ENCODE results near the gene ZNF423.

The ZNF423 gene

GRCh38 chr16:49593424-49594040 is 262.4 kb downstream of the ZNF423 start:
- ATAC-seq (ENCODE audit: insufficient read depth, low read depth) (peak; percentile 55; the same call in 2 of the 3 replicates), DNase-seq (peak; percentile 41)
- H3K79me2 ChIP-seq (ENCODE audit: insufficient read depth, low read length), result no peaks in the 10 kb centered on the region
- H3K36me3 ChIP-seq (ENCODE audit: insufficient read depth, low read length), result no peaks in the 10 kb centered on the region
- no peaks in the 10 kb centered on the region for H4K20me1 ChIP-seq (ENCODE audit: insufficient read depth, low read length)
- H3K27me3 ChIP-seq (ENCODE audit: insufficient read depth, low read length, poor library complexity), result no peaks in the 10 kb centered on the region
- H2AFZ ChIP-seq (ENCODE audit: low read depth, low read length), result no peak overlapping the region
- H3K4me2 ChIP-seq (ENCODE audit: insufficient read depth, low read length), result no peak overlapping the region
- H3K9me3 ChIP-seq (ENCODE audit: insufficient read depth, low read length, severe bottlenecking), result no peaks in the 10 kb centered on the region
- H3K4me3 ChIP-seq (ENCODE audit: low read depth in 1 of 2, low read length in 2 of 2), result no peak overlapping the region
- H3K27ac ChIP-seq (ENCODE audit: low read length), result peak overlapping the region; percentile 69
- TF ChIP-seq CTCF (IDR thresholded peaks at IDR 0.05; ENCODE audit: borderline replicate concordance, extremely low read depth, low read length, poor library complexity, severe bottlenecking) (peak; percentile 35), EZH2 (IDR thresholded peaks at IDR 0.05; ENCODE audit: borderline replicate concordance, low read depth, low read length, severe bottlenecking) (no peak)
- no peak overlapping the region for H3K9ac ChIP-seq (ENCODE audit: low read depth, low read length)
- peaks cover 35% of the 10 kb centered on the region for H3K4me1 ChIP-seq (ENCODE audit: insufficient read depth, low read length)

DNA sequence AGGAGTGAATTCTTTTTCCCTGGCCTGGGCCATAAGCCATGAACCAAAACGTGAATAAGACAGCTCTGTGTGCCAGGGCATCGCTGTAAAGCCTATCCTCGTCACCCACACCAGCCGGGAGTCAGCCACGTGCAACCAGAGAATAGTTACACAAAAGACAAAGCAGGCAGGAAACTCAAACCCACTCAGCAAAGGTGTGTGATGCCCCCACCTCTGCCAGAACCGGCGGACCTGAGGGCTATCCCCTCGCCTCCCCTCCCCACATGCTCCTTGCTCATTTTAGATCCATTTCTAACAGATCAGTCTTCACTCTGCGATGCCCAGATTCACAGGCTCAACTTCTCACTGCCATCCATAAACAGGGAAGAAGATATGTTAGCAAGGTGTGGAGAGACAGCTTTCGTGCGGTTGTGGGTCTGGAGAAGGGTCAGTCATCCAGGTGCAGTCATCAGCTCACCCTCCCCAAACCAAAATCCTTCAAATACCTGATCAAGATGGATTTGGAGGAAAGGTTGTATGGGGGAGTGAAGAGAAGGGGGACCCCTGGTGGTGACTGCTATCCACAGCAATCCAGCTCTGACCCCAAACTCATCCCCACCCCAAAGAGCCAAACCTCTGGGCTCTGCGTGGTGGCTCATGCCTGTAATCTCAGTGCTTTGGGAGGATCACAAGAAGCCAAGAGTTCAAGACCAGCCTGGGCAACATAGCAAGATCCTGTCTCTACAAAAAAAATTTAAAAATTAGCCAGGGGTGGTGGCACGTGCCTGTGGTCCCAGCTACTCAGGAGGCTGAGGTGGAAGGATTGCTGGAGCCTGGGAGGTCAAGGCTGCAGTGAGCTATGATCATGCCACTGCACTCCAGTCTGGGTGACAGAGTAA is 263.1 kb downstream of the ZNF423 start:
- Histone ChIP-seq H3K4me2 (ENCODE audit: insufficient read depth, low read length) (no peak overlapping the region), H3K4me1 (ENCODE audit: insufficient read depth, low read length) (peaks cover 35% of the 10 kb centered on the region)

GRCh38 chr16:49590166-49590871 is 265.6 kb downstream of the ZNF423 start:
- no peak overlapping the region for H3K4me3 ChIP-seq (ENCODE audit: low read depth in 1 of 2, low read length in 2 of 2)
- peak overlapping the region; percentile 29; the same call in 1 of the 2 replicates for H3K27ac ChIP-seq (ENCODE audit: low read length)
- no peak overlapping the region for H3K4me2 ChIP-seq (ENCODE audit: insufficient read depth, low read length)
- H3K9ac ChIP-seq (ENCODE audit: low read depth, low read length), result no peak overlapping the region
- H3K36me3 ChIP-seq (ENCODE audit: insufficient read depth, low read length), result no peaks in the 10 kb centered on the region
- peaks cover 35% of the 10 kb centered on the region for H3K4me1 ChIP-seq (ENCODE audit: insufficient read depth, low read length)
- ATAC-seq (ENCODE audit: insufficient read depth, low read depth), result no peak
- DNase-seq, result no peak
- no peaks in the 10 kb centered on the region for H3K79me2 ChIP-seq (ENCODE audit: insufficient read depth, low read length)
- H3K27me3 ChIP-seq (ENCODE audit: insufficient read depth, low read length, poor library complexity), result no peaks in the 10 kb centered on the region
- no peaks in the 10 kb centered on the region for H4K20me1 ChIP-seq (ENCODE audit: insufficient read depth, low read length)
- no peak for TF ChIP-seq CTCF (IDR thresholded peaks at IDR 0.05; ENCODE audit: borderline replicate concordance, extremely low read depth, low read length, poor library complexity, severe bottlenecking)
- H2AFZ ChIP-seq (ENCODE audit: low read depth, low read length), result no peak overlapping the region
- H3K9me3 ChIP-seq (ENCODE audit: insufficient read depth, low read length, severe bottlenecking), result no peaks in the 10 kb centered on the region

More for the DNA sequence above, 263.1 kb downstream of the ZNF423 start:
- Histone ChIP-seq H4K20me1 (ENCODE audit: insufficient read depth, low read length) (no peaks in the 10 kb centered on the region), H2AFZ (ENCODE audit: low read depth, low read length) (peak overlapping the region; percentile 48; the same call in 1 of the 2 replicates), H3K9me3 (ENCODE audit: insufficient read depth, low read length, severe bottlenecking) (no peaks in the 10 kb centered on the region), H3K4me3 (ENCODE audit: low read depth in 1 of 2, low read length in 2 of 2) (no peak overlapping the region), H3K27ac (ENCODE audit: low read length) (peak overlapping the region; percentile 69), H3K79me2 (ENCODE audit: insufficient read depth, low read length) (no peaks in the 10 kb centered on the region), H3K27me3 (ENCODE audit: insufficient read depth, low read length, poor library complexity) (no peaks in the 10 kb centered on the region), H3K9ac (ENCODE audit: low read depth, low read length) (no peak overlapping the region), H3K36me3 (ENCODE audit: insufficient read depth, low read length) (no peaks in the 10 kb centered on the region)
- ATAC-seq (ENCODE audit: insufficient read depth, low read depth), result peak; percentile 89
- DNase-seq, result peak; percentile 71
- peak; percentile 89 for TF ChIP-seq CTCF (IDR thresholded peaks at IDR 0.05; ENCODE audit: borderline replicate concordance, extremely low read depth, low read length, poor library complexity, severe bottlenecking)
- TF ChIP-seq EZH2 (IDR thresholded peaks at IDR 0.05; ENCODE audit: borderline replicate concordance, low read depth, low read length, severe bottlenecking), result no peak
